ENCODE data around the gene MT1B. TPM values are rescaled to one million over a fixed set of nuclear protein-coding genes. Genes with fewer than 3 reads are reported as not detected.

Gene MT1B
- total RNA-seq, 2 donors from 2014 or later: not detected

DNA sequence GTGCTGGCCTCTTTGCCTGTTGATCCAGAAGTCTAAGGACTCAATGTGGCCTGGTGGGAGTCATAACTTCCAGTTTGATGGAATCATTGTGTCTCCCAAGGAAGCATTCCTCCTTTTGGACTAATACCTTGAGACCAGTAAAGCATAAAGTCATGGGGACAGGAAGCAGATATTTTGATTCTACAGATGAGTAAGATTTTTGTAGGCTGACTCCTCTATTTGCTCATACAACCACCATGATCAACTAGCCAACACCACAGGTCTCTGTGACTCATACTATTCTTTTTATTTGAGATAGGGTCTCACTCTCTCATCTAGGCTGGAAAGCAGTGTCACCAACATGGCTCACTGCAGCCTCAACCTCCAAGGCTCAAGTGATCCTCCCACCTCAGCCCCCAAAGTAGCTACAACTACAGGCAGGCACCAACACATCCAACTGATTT lies 37.1 kb upstream of the MT1B start:
- no peak for DNase-seq
- intact Hi-C loops (cut with DNase I): no loop called here
- Histone ChIP-seq H3K36me3 (no peaks in the 10 kb centered on the region), H3K9me3 (no peaks in the 10 kb centered on the region), H3K27me3 (no peaks in the 10 kb centered on the region), H3K4me1 (peaks cover 17% of the 10 kb centered on the region), H3K9ac (ENCODE audit: low read depth in 2 of 2, low read length in 2 of 2) (no peak overlapping the region), H3K27ac (no peak overlapping the region), H3K4me3 (no peak overlapping the region)
- TF ChIP-seq, protein P1, sequence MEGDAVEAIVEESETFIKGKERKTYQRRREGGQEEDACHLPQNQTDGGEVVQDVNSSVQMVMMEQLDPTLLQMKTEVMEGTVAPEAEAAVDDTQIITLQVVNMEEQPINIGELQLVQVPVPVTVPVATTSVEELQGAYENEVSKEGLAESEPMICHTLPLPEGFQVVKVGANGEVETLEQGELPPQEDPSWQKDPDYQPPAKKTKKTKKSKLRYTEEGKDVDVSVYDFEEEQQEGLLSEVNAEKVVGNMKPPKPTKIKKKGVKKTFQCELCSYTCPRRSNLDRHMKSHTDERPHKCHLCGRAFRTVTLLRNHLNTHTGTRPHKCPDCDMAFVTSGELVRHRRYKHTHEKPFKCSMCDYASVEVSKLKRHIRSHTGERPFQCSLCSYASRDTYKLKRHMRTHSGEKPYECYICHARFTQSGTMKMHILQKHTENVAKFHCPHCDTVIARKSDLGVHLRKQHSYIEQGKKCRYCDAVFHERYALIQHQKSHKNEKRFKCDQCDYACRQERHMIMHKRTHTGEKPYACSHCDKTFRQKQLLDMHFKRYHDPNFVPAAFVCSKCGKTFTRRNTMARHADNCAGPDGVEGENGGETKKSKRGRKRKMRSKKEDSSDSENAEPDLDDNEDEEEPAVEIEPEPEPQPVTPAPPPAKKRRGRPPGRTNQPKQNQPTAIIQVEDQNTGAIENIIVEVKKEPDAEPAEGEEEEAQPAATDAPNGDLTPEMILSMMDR (IDR thresholded peaks at IDR 0.05): no peak

DNA sequence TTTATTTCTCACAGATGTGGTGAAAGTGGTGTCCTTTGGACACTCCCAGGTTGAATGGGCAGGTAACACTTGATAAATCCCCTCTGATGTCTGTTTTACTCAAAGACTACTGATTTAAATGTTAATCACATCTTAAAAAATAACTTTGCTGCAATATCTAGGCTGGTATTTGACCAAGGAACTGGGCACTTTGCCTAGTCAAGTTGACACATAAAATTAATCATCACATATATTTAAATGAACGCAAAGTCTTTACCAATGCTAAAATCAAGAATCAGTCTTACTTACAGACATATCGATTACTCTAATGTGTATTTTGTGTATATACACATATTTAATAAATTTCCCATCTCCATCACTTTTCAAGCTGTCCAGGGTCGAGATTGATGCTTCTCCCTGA lies 36.3 kb upstream of the MT1B start:
- Histone ChIP-seq H3K36me3 (no peaks in the 10 kb centered on the region), H3K9me3 (no peaks in the 10 kb centered on the region), H3K27ac (no peak overlapping the region), H3K4me3 (no peak overlapping the region), H3K4me1 (peaks cover 11% of the 10 kb centered on the region), H3K9ac (ENCODE audit: low read depth in 2 of 2, low read length in 2 of 2) (no peak overlapping the region), H3K27me3 (no peaks in the 10 kb centered on the region)
- TF ChIP-seq, protein P1 (IDR thresholded peaks at IDR 0.05): no peak
- intact Hi-C loops (cut with DNase I): no loop called here
- no peak for DNase-seq

DNA sequence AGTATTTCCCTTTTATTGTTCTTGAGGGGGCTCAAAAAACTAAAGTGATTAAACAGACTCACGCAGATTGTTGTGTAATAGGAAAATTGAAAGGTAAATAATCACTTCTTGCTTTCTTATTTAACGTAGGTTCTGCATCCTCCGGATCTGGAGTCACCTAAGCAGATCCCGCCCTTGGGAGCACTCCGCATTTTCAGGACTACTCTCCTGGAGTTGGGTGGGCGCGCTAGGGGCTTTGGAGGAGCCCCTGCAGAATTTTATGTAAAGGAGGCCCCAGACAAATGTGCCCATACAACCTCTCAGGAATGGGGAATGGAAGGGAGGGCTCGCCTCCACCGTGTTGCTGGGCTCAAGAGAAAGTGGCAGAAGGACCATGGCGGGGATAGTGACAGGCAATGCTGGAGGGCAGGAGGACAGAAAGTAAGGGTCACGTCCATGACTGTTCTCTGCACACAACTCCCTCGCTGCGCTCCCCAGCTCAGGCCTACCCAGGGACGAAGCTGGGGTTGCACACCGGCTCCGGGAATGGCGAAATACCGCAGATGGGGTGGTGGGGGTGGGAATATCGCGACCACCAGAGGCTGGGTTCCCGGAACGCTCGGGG lies 35.0 kb upstream of the MT1B start:
- Histone ChIP-seq H3K4me1 (peaks cover 7% of the 10 kb centered on the region), H3K9ac (ENCODE audit: low read depth in 2 of 2, low read length in 2 of 2) (peak overlapping the region; percentile 68 to 74), H3K9me3 (no peaks in the 10 kb centered on the region), H3K4me3 (peak overlapping the region; percentile 30), H3K36me3 (no peaks in the 10 kb centered on the region), H3K27ac (no peak overlapping the region), H3K27me3 (no peaks in the 10 kb centered on the region)
- TF ChIP-seq, protein P1 (IDR thresholded peaks at IDR 0.05): no peak
- no peak for DNase-seq
- intact Hi-C loops (cut with DNase I): no loop called here

DNA sequence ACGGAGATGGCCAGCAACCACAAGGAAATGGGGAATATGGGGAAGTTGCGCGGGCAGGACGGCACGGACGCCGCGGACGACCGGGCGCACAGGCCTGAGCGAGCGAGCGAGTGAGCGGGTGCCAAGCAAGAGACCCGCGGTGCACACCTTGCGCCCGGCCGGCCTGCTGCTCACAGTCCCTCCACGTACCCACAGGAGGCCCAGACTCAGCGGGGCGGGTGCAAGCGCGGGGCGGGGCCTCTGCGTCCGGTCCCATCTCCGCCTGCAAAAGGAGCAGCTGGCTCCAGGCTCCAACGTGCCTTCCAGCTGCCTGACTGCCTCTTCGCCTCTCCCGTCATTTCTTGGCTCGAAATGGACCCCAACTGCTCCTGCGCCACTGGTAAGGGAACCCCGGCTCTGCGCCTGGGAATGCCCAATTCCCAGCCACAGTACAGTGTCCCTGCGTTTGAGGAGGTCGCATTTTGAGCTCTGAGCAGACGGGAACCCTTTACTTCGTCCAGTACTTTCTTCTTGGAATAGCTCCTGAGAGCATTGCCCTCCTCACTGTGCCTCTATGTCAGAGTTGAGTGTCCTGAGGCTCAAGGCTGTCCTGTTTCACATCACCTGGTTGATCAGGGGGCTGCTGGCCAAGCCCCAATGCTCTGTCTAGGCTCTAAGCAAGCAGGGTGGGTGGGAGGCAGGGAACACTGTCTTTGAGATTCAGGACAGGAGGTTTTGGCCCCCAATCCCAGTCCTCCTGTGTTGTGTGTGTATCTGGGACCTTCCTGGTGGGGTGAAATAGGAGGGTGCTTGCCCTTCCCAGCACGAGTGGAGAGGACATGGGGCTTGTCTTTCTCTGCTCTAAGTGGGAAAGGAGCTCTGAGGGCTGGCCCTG lies 34.2 kb upstream of the MT1B start:
- Histone ChIP-seq H3K4me3 (peak overlapping the region; percentile 30), H3K27ac (no peak overlapping the region), H3K9ac (ENCODE audit: low read depth in 2 of 2, low read length in 2 of 2) (peak overlapping the region; percentile 68 to 74), H3K4me1 (peaks cover 7% of the 10 kb centered on the region), H3K9me3 (no peaks in the 10 kb centered on the region), H3K27me3 (no peaks in the 10 kb centered on the region), H3K36me3 (no peaks in the 10 kb centered on the region)
- DNase-seq: peak; percentile 85
- TF ChIP-seq, protein P1 (IDR thresholded peaks at IDR 0.05): no peak
- intact Hi-C loops (cut with DNase I): no loop called here

DNA sequence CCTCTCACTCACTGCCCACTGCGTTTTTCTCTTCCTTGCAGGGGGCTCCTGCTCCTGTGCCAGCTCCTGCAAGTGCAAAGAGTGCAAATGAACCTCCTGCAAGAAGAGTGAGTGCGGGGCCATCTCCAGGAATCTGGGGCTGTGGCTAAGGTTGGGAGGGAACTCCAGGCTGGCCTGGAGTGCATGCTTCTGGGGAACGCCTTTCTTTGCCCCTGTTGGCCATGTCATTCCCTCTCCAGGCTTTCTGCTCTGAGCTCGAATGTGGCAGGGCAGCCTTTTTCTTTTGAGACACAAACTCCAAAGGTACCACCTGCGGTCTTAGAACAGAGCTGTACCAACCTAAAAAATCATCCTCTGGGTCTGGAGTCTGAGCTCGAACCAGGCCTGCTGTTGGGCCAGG lies 33.5 kb upstream of the MT1B start:
- intact Hi-C loops (cut with DNase I): no loop called here
- Histone ChIP-seq H3K27me3 (no peaks in the 10 kb centered on the region), H3K4me3 (no peak overlapping the region), H3K27ac (no peak overlapping the region), H3K9ac (ENCODE audit: low read depth in 2 of 2, low read length in 2 of 2) (no peak overlapping the region), H3K36me3 (no peaks in the 10 kb centered on the region), H3K9me3 (no peaks in the 10 kb centered on the region), H3K4me1 (peaks cover 7% of the 10 kb centered on the region)
- TF ChIP-seq, protein P1 (IDR thresholded peaks at IDR 0.05): no peak
- DNase-seq: no peak
